ENCODE results near the gene SHC3. TPM values are rescaled to one million over a fixed set of nuclear protein-coding genes. Genes with fewer than 3 reads are reported as not detected.

SHC3 gene
- 1 to 10 TPM; 1.0 to 1.7 TPM for total RNA-seq

GRCh38 chr9:89177944-89178829, at the start of gene SHC3:
SHC3 (minus strand) TSS chr9:89178818; CDS start chr9:89178460, 358 bp downstream.
- peaks cover 5 to 18% of the 10 kb centered on the region in 2 donors for H3K27me3 ChIP-seq
- no peak for TF ChIP-seq CTCF (IDR thresholded peaks at IDR 0.05)
- no peaks in the 10 kb centered on the region for H3K9me3 ChIP-seq
- peak within 1 kb of the TSS; percentile 77 to 80 for H3K27ac ChIP-seq
- H3K4me3 ChIP-seq: peak within 1 kb of the TSS; percentile 33 to 58
- no peak for DNase-seq (ENCODE audit: low spot score)
- no peaks in the 10 kb centered on the region for H3K36me3 ChIP-seq
- peaks cover 0 to 35% of the 10 kb centered on the region in 2 donors for H3K4me1 ChIP-seq

- Histone ChIP-seq H3K4me3 (no peak overlapping the region), H3K27me3 (no peaks in the 10 kb centered on the region), H3K9me3 (peaks cover 0 to 2% of the 10 kb centered on the region in 2 donors), H3K4me1 (peaks cover 0 to 10% of the 10 kb centered on the region in 2 donors), H3K36me3 (no peaks in the 10 kb centered on the region), H3K27ac (no peak overlapping the region)
- peak; percentile 56 for DNase-seq (ENCODE audit: low spot score)
- TF ChIP-seq CTCF (IDR thresholded peaks at IDR 0.05): no peak
These were observed 47.4 kb upstream of the SHC3 start for GRCh38 chr9:89225991-89226471.

GRCh38 chr9:89225587-89225986, 47.0 kb upstream of the SHC3 start:
- no peak overlapping the region for H3K27ac ChIP-seq

GRCh38 chr9:89225036-89225435, 46.4 kb upstream of the SHC3 start:
- TF ChIP-seq CTCF (IDR thresholded peaks at IDR 0.05): no peak
- DNase-seq (ENCODE audit: low spot score): no peak
- Histone ChIP-seq H3K9me3 (no peaks in the 10 kb centered on the region), H3K27me3 (no peaks in the 10 kb centered on the region), H3K36me3 (no peaks in the 10 kb centered on the region), H3K4me1 (peaks cover 0 to 10% of the 10 kb centered on the region in 2 donors), H3K4me3 (no peak overlapping the region), H3K27ac (no peak overlapping the region)

More at GRCh38 chr9:89225587-89225986, 47.0 kb upstream of the SHC3 start:
- Histone ChIP-seq H3K27me3 (no peaks in the 10 kb centered on the region), H3K36me3 (no peaks in the 10 kb centered on the region), H3K4me1 (peaks cover 0 to 10% of the 10 kb centered on the region in 2 donors), H3K4me3 (no peak overlapping the region), H3K9me3 (no peaks in the 10 kb centered on the region)
- peak; percentile 38 for DNase-seq (ENCODE audit: low spot score)
- no peak for TF ChIP-seq CTCF (IDR thresholded peaks at IDR 0.05)

GRCh38 chr9:89224633-89225032, 46.0 kb upstream of the SHC3 start:
- H3K4me1 ChIP-seq: peaks cover 0 to 10% of the 10 kb centered on the region in 2 donors
- no peak for DNase-seq (ENCODE audit: low spot score)
- no peaks in the 10 kb centered on the region for H3K36me3 ChIP-seq
- no peak overlapping the region for H3K4me3 ChIP-seq
- no peaks in the 10 kb centered on the region for H3K9me3 ChIP-seq
- H3K27me3 ChIP-seq: no peaks in the 10 kb centered on the region
- no peak for TF ChIP-seq CTCF (IDR thresholded peaks at IDR 0.05)
- no peak overlapping the region for H3K27ac ChIP-seq

Measured in right atrium auricular region (tissue), 2 donors.